Lung (tissue), 12 donors: ENCODE measurements around the gene ALOX15B. TPM values are rescaled to one million over a fixed set of nuclear protein-coding genes. Genes with fewer than 3 reads are reported as not detected.

Experiments used
- ATAC-seq: fragments of 200-7000 bp; cut with Tn5 transposase; one replicate; pipeline ENCODE4 v1.9.1; 2020; ENCODE audit warnings: moderate number of reproducible peaks; ENCODE audit not compliant: insufficient read depth, low FRiP score
- DNase-seq, 3 donors: peaks; one replicate each; pipeline ENCODE4 v3.0.0-alpha.2; 2013 to 2017
- H3K27ac ChIP-seq, 2 donors: one replicate each; pipeline ENCODE4 v1.5.1; 2013; ENCODE audit warnings: mild to moderate bottlenecking in 2 of 2, moderate library complexity in 2 of 2, control low read depth in 1 of 2, inconsistent platforms in 1 of 2, low read depth in 1 of 2, low read length in 1 of 2
- H3K27me3 ChIP-seq, 3 donors: one replicate each; pipeline ENCODE4 v1.5.1; 2013; ENCODE audit warnings: low read length in 2 of 3; ENCODE audit not compliant: control insufficient read depth in 3 of 3, insufficient read depth in 3 of 3
- H3K36me3 ChIP-seq, 4 donors: one replicate each; pipeline ENCODE4 v1.5.1; 2013; ENCODE audit warnings: low read length in 4 of 4, mild to moderate bottlenecking in 1 of 4, moderate library complexity in 1 of 4; ENCODE audit not compliant: control insufficient read depth in 4 of 4, insufficient read depth in 4 of 4
- H3K4me1 ChIP-seq, 5 donors: one replicate each; pipeline ENCODE4 v1.5.1; 2013; ENCODE audit warnings: low read length in 5 of 5, mild to moderate bottlenecking in 2 of 5, moderate library complexity in 1 of 5; ENCODE audit not compliant: control insufficient read depth in 5 of 5, insufficient read depth in 5 of 5
- H3K4me3 ChIP-seq: one replicate; pipeline ENCODE4 v1.5.1; 2013; ENCODE audit warnings: mild to moderate bottlenecking, control low read depth, moderate library complexity
- H3K9ac ChIP-seq, 2 donors: one replicate each; pipeline ENCODE4 v1.5.1; 2013; ENCODE audit warnings: low read length in 2 of 2, control low read depth in 1 of 2; ENCODE audit not compliant: insufficient read depth in 1 of 2
- H3K9me3 ChIP-seq, 4 donors: one replicate each; pipeline ENCODE4 v1.5.1; 2013; ENCODE audit warnings: low read length in 3 of 4, mild to moderate bottlenecking in 1 of 4, moderate library complexity in 1 of 4; ENCODE audit not compliant: control insufficient read depth in 4 of 4, insufficient read depth in 3 of 4
- CTCF ChIP-seq: IDR thresholded peaks from 2 replicates; pipeline ENCODE4 v1.5.1; 2012; ENCODE audit warnings: mild to moderate bottlenecking; ENCODE audit errors: control extremely low read depth, extremely low read depth
- WGBS, 2 donors: extraction: QIAGEN DNeasy Blood & Tissue Kit; methylation state at CpG; one replicate each; pipeline ENCODE4 v1.1.7; 2013; 5-methylcytosine and 5-hydroxymethylcytosine counted together
- polyA plus RNA-seq, 2 donors: library from polyadenylated mRNA; stranded (reverse); fragments of 200-250 nt; gene quantifications; one replicate each; pipeline ENCODE4 v1.2.1, GENCODE V29; 2013
- total RNA-seq, 2 donors: library from RNA; depleted of rRNA in 1 of 2; stranded (reverse); fragments of >200 nt in 1 of 2; gene quantifications; one replicate each; pipeline ENCODE4 v1.2.1, GENCODE V29; 2014 to 2021
- donor health status: control.
- donor health status: control.
- donor health status: Bipolar disorder and iron deficiency.
- donor health status: healthy.
- donor health status: DM: yes; HTN: yes; CAD: no.

ALOX15B gene
- total and polyA plus RNA-seq, 4 donors, result 3.4 to 135 (median 73.8) TPM

GRCh38 chr17:8079291-8080207 lies 40.7 kb downstream of the ALOX15B start:
- DNase-seq, result peak; percentile 66 to 75 (median 71)
- H3K27me3 ChIP-seq, result peaks cover 0 to 58% (median 46%) of the 10 kb centered on the region in 3 donors
- 1 to 2% methylated on average over 80 to 87 of the region's 87 CpGs for WGBS, 2 donors
- peaks cover 0 to 10% (median 0%) of the 10 kb centered on the region in 5 donors for H3K4me1 ChIP-seq
- peaks cover 0 to 2% (median 0%) of the 10 kb centered on the region in 4 donors for H3K9me3 ChIP-seq
- ATAC-seq, result peak; percentile 87
- no peaks in the 10 kb centered on the region for H3K36me3 ChIP-seq
- H3K27ac ChIP-seq, result no peak overlapping the region
- H3K4me3 ChIP-seq, result no peak overlapping the region
- no peak overlapping the region for H3K9ac ChIP-seq
- peak; percentile 79 for TF ChIP-seq CTCF

DNA sequence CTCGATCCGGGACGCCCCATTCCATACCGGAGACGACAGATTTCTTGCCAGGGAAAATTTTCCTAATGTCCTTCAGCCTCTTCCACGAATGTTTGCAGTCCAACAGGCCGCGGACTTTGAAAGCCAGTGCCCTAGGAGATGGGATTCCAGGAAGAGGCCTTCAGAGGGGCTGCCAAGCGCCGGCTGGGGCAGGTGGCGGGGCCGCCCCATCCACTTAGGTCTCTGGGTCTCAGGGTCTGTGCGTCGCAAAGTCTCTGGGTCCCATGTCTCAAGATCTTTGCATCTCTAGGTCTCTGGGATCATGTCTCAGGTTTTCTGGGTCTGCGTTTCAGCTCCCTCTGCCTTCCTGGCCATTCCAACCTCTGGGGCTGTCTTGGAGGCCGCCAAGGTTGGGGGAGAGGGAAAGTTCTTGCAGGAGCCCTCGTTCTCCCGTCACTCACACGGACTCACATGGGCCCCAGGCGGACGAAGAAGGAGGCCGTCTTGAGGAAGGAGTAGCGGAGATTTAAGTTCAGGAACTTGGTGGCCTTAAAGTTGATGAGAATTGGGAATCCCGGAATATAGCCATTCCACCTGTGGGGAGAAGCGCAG lies 41.4 kb downstream of the ALOX15B start:
- Histone ChIP-seq H3K9me3 (peaks cover 0 to 2% (median 0%) of the 10 kb centered on the region in 4 donors), H3K27ac (no peak overlapping the region), H3K4me3 (no peak overlapping the region), H3K27me3 (peaks cover 0 to 51% (median 40%) of the 10 kb centered on the region in 3 donors), H3K4me1 (peaks cover 0 to 10% (median 0%) of the 10 kb centered on the region in 5 donors), H3K36me3 (no peaks in the 10 kb centered on the region), H3K9ac (peak overlapping the region in 1 of 2 donors; percentile 17)
- TF ChIP-seq CTCF, result no peak
- no peak for DNase-seq
- WGBS, 2 donors, result 24 to 29% methylated on average over 25 of the region's 25 CpGs
- no peak for ATAC-seq

GRCh38 chr17:8080799-8081219 lies 42.0 kb downstream of the ALOX15B start:
- Histone ChIP-seq H3K4me3 (no peak overlapping the region), H3K9ac (peak overlapping the region in 1 of 2 donors; percentile 17), H3K36me3 (no peaks in the 10 kb centered on the region), H3K27ac (no peak overlapping the region), H3K9me3 (peaks cover 0 to 2% (median 0%) of the 10 kb centered on the region in 4 donors), H3K4me1 (peaks cover 0 to 10% (median 0%) of the 10 kb centered on the region in 5 donors), H3K27me3 (peaks cover 0 to 47% (median 40%) of the 10 kb centered on the region in 3 donors)
- DNase-seq, result no peak
- TF ChIP-seq CTCF, result no peak
- 50 to 80% methylated on average over 13 to 17 of the region's 17 CpGs for WGBS, 2 donors
- ATAC-seq, result no peak
